ENCODE measurements around the gene GTF2F1.

Gene GTF2F1

DNA sequence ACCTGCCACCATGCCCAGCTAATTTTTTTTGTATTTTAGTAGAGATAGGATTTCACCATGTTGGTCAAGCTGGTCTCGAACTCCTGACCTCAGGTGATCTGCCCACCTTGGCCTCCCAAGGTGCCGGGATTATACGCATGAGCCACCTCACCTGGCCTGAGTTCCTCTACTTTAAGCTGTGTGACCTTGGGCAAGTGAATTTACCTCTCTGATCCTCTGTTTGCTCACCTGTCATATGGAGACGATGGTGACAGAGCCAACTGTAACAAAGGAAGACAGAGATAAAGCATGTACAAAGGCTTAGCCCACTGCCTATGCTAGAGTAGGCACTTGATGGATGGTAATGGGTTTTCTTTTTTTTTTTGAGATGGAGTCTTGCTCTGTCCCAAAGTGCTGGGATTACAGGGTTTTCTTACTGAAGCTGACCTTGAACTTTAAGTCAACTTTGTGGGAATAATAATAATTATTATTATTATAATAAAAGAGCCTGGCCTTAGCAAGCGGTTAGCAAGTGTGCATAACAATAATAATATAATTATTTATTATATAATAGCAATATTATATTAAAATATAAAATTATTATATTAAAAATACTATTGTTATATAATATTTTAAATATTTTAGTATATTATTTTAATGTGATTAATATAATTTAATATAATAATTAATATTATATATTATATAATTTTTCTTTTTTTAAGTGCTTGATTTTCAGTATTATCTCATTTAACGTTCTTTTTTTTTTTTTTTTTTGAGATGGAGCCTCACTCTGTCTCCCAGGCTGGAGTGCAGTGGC is 58.3 kb downstream of the GTF2F1 start:
- Histone ChIP-seq H2AFZ (ENCODE audit: low read depth, low read length) (no peak overlapping the region), H3K9ac (ENCODE audit: low read length) (no peak overlapping the region), H3K4me2 (ENCODE audit: low read length) (no peak overlapping the region), H3K36me3 (replicated peaks; ENCODE audit: low read depth, low read length) (no peaks in the 10 kb centered on the region), H3K27me3 (ENCODE audit: low read depth, low read length) (no peaks in the 10 kb centered on the region), H3K27ac (ENCODE audit: low read length) (no peak overlapping the region), H3K4me1 (ENCODE audit: low read length) (no peaks in the 10 kb centered on the region), H3K4me3 (ENCODE audit: low read length) (no peak overlapping the region), H4K20me1 (ENCODE audit: insufficient read depth, low read length) (no peaks in the 10 kb centered on the region), H3K9me3 (ENCODE audit: insufficient read depth, low read length) (no peaks in the 10 kb centered on the region), H3K79me2 (ENCODE audit: low read length) (no peaks in the 10 kb centered on the region)
- no peak for TF ChIP-seq EZH2phosphoT487 (IDR thresholded peaks at IDR 0.05; ENCODE audit: low read depth)
- TF ChIP-seq CTCF (IDR thresholded peaks at IDR 0.05; ENCODE audit: low read depth, low read length), result no peak

DNA sequence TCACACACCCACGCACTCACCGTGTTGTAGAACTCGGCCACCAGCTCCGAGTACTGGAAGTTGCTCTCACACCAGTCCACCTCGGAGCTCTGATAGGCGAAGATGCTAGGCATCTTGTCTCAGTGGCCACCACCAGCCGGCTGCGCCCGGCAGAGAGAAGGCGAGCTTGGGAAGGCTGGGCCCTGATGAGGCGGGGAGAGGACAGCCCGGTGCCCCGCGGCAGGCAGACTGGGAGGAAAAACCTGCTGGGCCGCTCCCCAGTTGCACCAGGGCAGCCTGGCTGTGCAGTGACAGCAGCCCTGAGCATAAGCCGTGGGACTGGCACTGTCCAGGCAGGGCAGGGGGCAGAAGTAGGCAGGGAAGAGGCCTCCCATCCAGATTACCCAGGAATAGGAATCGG is 59.5 kb downstream of the GTF2F1 start, which contains the start of gene ACER1:
TSS of gene ACER1 (minus strand) at position 174 of the 400 bp plus-strand sequence. CDS start at position 113, 61 bp downstream.
- H3K9me3 ChIP-seq (ENCODE audit: insufficient read depth, low read length), result no peaks in the 10 kb centered on the region
- TF ChIP-seq EZH2phosphoT487 (IDR thresholded peaks at IDR 0.05; ENCODE audit: low read depth) (no peak), CTCF (IDR thresholded peaks at IDR 0.05; ENCODE audit: low read depth, low read length) (no peak)
- H3K27ac ChIP-seq (ENCODE audit: low read length), result no peak within 1 kb of the TSS
- H3K4me3 ChIP-seq (ENCODE audit: low read length), result no peak within 1 kb of the TSS
- H3K27me3 ChIP-seq (ENCODE audit: low read depth, low read length), result no peaks in the 10 kb centered on the region
- H3K36me3 ChIP-seq (replicated peaks; ENCODE audit: low read depth, low read length), result no peaks in the 10 kb centered on the region
- no peaks in the 10 kb centered on the region for H3K79me2 ChIP-seq (ENCODE audit: low read length)
- H3K4me2 ChIP-seq (ENCODE audit: low read length), result no peak within 1 kb of the TSS
- H3K9ac ChIP-seq (ENCODE audit: low read length), result no peak within 1 kb of the TSS
- H3K4me1 ChIP-seq (ENCODE audit: low read length), result no peaks in the 10 kb centered on the region
- no peak within 1 kb of the TSS for H2AFZ ChIP-seq (ENCODE audit: low read depth, low read length)
- no peaks in the 10 kb centered on the region for H4K20me1 ChIP-seq (ENCODE audit: insufficient read depth, low read length)
